Cardiac muscle cell (in vitro differentiated cells and primary cell): Measurements from ENCODE around the gene VWA8. TPM values are rescaled to one million over a fixed set of nuclear protein-coding genes. Genes with fewer than 3 reads are reported as not detected.
"Not testable (repeated sequence)": the region's sequence is repeated elsewhere in the genome, so short reads cannot be mapped to it uniquely, and the experiment has no call there.

Experiments
- DNase-seq, 2 donors: peaks; one replicate each; pipeline versions ENCODE4 v3.0.0 to v3.0.0-alpha.2; 2010 to 2017; ENCODE audit warnings: low read depth in 1 of 2, low spot score in 1 of 2
- H3K27ac ChIP-seq: fragments of 200-600 bp; sonication (generic); 2 replicates; pipeline ENCODE4 v1.5.1; 2016
- H3K27me3 ChIP-seq: fragments of 200-600 bp; sonication (generic); 2 replicates; pipeline ENCODE4 v1.6.0; 2016; ENCODE audit warnings: control low read depth
- H3K36me3 ChIP-seq: fragments of 200-600 bp; sonication (generic); 2 replicates; pipeline ENCODE4 v1.5.1; 2016; ENCODE audit warnings: control low read depth
- H3K4me1 ChIP-seq: fragments of 200-600 bp; sonication (generic); 2 replicates; pipeline ENCODE4 v1.8.1; 2017; ENCODE audit warnings: low read depth, mild to moderate bottlenecking, mixed run types
- H3K4me3 ChIP-seq: fragments of 200-600 bp; sonication (generic); 2 replicates; pipeline ENCODE4 v1.5.1; 2016; ENCODE audit warnings: mild to moderate bottlenecking
- H3K9me3 ChIP-seq: fragments of 200-600 bp; sonication (generic); 2 replicates; pipeline ENCODE4 v1.5.1; 2017; ENCODE audit warnings: low read depth, mild to moderate bottlenecking, control low read depth
- polyA plus RNA-seq: library from polyadenylated mRNA; unstranded; fragments of >200 nt; fragmentation: Nextera tagmentation; extraction: Ambion mirVana; gene quantifications from 2 replicates; pipeline ENCODE4 v1.2.1, GENCODE V29; 2016
- total RNA-seq: library from RNA; depleted of rRNA; stranded (reverse); fragments of >200 nt; gene quantifications from 2 replicates; pipeline ENCODE4 v1.2.3, GENCODE V29; 2016
- TF ChIP-seq, protein P1 (sequence below): IDR thresholded peaks from 2 replicates; pipeline ENCODE4 v1.5.1; 2012; ENCODE audit warnings: low read depth, mild to moderate bottlenecking, low read length

VWA8 gene
- total and polyA plus RNA-seq, 2 experiments from 2014 or later, result 9.4 to 22.9 TPM

DNA sequence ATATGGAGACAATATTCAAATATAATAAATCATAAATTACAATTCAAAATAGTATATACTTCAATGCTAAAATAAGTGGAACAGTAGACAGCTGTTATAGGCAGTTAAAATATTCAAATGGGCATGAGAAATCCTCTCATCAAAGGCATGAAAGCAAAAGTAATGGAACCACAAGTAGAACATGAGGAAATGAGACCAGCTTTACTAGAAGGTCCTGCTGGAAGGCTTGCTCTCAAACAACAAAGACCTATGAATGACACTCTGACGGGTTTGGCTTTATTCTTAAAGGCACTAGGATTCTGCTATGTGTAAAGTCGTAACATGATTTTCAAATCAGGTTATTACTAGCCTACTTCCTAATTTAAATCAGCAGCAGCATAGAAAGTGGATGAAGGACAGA, 148.1 kb downstream of the VWA8 start:
- no peaks in the 10 kb centered on the region for H3K27me3 ChIP-seq
- TF ChIP-seq, protein P1, sequence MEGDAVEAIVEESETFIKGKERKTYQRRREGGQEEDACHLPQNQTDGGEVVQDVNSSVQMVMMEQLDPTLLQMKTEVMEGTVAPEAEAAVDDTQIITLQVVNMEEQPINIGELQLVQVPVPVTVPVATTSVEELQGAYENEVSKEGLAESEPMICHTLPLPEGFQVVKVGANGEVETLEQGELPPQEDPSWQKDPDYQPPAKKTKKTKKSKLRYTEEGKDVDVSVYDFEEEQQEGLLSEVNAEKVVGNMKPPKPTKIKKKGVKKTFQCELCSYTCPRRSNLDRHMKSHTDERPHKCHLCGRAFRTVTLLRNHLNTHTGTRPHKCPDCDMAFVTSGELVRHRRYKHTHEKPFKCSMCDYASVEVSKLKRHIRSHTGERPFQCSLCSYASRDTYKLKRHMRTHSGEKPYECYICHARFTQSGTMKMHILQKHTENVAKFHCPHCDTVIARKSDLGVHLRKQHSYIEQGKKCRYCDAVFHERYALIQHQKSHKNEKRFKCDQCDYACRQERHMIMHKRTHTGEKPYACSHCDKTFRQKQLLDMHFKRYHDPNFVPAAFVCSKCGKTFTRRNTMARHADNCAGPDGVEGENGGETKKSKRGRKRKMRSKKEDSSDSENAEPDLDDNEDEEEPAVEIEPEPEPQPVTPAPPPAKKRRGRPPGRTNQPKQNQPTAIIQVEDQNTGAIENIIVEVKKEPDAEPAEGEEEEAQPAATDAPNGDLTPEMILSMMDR, result no peak
- H3K9me3 ChIP-seq, result no peaks in the 10 kb centered on the region
- H3K27ac ChIP-seq, result peak overlapping the region; percentile 11
- no peak for DNase-seq
- H3K36me3 ChIP-seq, result peaks cover 11% of the 10 kb centered on the region
- peaks cover 18% of the 10 kb centered on the region for H3K4me1 ChIP-seq
- H3K4me3 ChIP-seq, result no peak overlapping the region

GRCh38 chr13:41812237-41812636, 148.7 kb downstream of the VWA8 start:
- TF ChIP-seq, protein P1, result no peak
- Histone ChIP-seq H3K4me1 (peaks cover 18% of the 10 kb centered on the region), H3K27ac (peak overlapping the region; percentile 11), H3K36me3 (peaks cover 11% of the 10 kb centered on the region), H3K9me3 (no peaks in the 10 kb centered on the region), H3K4me3 (no peak overlapping the region), H3K27me3 (no peaks in the 10 kb centered on the region)
- peak in 1 of 2 donors; percentile 15 for DNase-seq

GRCh38 chr13:41811588-41812021, 149.3 kb downstream of the VWA8 start:
- H3K27ac ChIP-seq, result peak overlapping the region; percentile 11
- no peaks in the 10 kb centered on the region for H3K9me3 ChIP-seq
- H3K4me1 ChIP-seq, result peaks cover 18% of the 10 kb centered on the region
- H3K36me3 ChIP-seq, result peaks cover 11% of the 10 kb centered on the region
- DNase-seq, result no peak
- TF ChIP-seq, protein P1, result no peak
- H3K4me3 ChIP-seq, result no peak overlapping the region
- H3K27me3 ChIP-seq, result no peaks in the 10 kb centered on the region

GRCh38 chr13:41809962-41810361, 150.9 kb downstream of the VWA8 start:
- H3K4me3 ChIP-seq, result no peak overlapping the region
- H3K9me3 ChIP-seq, result no peaks in the 10 kb centered on the region
- no peak overlapping the region for H3K27ac ChIP-seq
- peaks cover 18% of the 10 kb centered on the region for H3K4me1 ChIP-seq
- H3K27me3 ChIP-seq, result no peaks in the 10 kb centered on the region
- TF ChIP-seq, protein P1, result no peak
- DNase-seq, result no peak
- no peaks in the 10 kb centered on the region for H3K36me3 ChIP-seq

DNA sequence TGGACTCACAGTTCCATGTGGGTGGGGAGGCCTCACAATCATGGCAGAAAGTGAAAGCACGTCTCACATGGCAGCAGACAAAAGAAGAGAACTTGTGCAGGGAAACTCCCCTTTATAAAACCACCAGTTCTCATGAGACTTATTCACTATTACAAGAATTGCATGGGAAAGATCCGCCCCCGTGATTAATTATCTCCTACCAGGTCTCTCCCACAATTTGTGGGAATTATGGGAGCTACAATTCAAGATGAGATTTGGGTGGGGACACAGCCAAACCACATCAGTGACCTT, 157.5 kb downstream of the VWA8 start:
- not testable (repeated sequence) for DNase-seq, H3K4me3 ChIP-seq, H3K27me3 ChIP-seq, H3K27ac ChIP-seq, H3K4me1 ChIP-seq, H3K9me3 ChIP-seq
- H3K36me3 ChIP-seq, result peaks cover 11% of the 10 kb centered on the region

DNA sequence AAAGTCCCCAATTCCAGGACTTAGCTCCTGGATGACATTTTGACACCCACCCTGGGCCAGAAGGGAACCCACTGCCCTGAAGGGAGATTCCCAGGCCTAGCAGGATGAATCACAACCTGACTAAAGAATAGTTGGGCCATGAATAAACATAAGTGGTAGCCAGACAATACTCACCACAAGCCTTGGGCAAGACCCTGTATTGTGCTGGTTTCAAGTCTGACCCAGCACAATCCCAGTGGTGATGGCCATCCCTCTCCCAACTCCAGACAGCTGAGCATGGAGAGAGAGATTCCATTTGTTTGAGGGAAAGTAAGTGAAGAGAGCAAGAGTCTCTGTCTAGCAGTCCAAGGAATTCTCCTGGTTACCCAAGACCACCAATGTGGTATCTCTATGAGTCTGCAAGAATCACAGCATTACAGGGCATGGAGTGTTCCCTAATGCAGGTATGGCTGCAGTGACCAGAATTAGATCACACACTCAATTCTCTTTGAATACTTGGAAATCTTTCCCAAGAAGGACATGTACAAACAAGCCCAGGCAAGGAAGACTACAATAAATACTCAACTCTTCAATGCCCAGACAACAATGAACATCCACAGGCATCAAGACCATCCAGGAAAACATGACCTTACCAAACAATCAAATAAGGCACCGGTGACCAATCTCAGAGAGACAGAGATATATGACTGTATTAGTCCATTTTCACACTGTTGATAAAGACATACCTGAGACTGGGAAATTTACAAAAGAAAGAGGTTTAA, 158.0 kb downstream of the VWA8 start:
- H3K27me3 ChIP-seq, result no peaks in the 10 kb centered on the region
- no peak overlapping the region for H3K4me3 ChIP-seq
- TF ChIP-seq, protein P1, result no peak
- no peak overlapping the region for H3K27ac ChIP-seq
- peaks cover 11% of the 10 kb centered on the region for H3K36me3 ChIP-seq
- no peaks in the 10 kb centered on the region for H3K9me3 ChIP-seq
- DNase-seq, result peak in 1 of 2 donors; percentile 26
- H3K4me1 ChIP-seq, result no peaks in the 10 kb centered on the region
